ENCODE measurements around the gene ELOVL5.
"Not testable (repeated sequence)": the region's sequence is repeated elsewhere in the genome, so short reads cannot be mapped to it uniquely, and the experiment has no call there.

Gene ELOVL5

DNA sequence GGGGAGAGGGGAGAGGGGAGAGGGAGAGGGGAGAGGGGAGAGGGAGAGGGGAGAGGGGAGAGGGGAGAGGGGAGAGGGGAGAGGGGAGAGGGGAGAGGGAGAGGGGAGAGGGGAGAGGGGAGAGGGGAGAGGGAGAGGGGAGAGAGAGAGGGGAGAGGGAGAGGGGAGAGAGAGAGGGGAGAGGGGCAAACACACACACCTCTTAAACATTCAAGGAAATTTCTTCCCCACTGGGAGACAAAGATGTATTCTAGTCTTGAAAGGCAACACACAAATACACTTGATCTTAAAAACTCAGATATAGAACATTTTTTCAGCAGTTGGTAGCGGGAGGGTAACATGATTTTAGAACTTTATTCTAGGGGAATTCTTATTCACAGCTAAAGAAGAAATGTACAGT, 42.5 kb downstream of the ELOVL5 start:
- DNase-seq (ENCODE audit: low read depth in 2 of 2, low spot score in 1 of 2), result not testable (repeated sequence)

DNA sequence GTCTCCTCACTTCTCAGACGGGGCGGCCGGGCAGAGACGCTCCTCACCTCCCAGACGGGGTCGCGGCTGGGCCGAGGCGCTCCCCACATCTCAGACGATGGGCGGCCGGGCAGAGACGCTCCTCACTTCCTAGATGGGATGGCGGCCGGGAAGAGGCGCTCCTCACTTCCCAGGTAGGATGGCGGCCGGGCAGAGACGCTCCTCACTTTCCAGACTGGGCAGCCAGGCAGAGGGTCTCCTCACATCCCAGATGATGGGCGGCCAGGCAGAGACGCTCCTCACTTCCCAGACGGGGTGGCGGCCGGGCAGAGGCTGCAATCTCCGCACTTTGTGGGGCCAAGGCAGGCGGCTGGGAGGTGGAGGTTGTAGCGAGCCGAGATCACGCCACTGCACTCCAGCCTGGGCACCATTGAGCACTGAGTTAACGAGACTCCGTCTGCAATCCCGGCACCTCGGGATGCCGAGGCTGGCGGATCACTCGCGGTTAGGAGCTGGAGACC, 43.2 kb downstream of the ELOVL5 start:
- not testable (repeated sequence) for DNase-seq (ENCODE audit: low read depth in 2 of 2, low spot score in 1 of 2)

DNA sequence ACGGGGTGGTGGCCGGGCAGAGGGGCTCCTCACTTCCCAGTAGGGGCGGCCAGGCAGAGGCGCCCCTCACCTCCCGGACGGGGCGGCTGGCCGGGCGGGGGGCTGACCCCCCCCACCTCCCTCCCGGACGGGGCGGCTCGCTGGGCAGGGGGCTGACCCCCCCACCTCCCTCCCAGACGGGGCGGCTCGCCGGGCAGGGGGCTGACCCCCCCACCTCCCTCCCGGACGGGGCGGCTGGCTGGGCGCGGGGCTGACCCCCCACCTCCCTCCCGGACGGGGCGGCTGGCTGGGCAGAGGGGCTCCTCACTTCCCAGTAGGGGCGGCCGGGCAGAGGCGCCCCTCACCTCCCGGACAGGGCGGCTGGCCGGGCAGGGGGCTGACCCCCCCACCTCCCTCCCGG, 43.8 kb downstream of the ELOVL5 start:
- DNase-seq (ENCODE audit: low read depth in 2 of 2, low spot score in 1 of 2), result not testable (repeated sequence)

GRCh38 chr6:53302678-53303360, 45.9 kb downstream of the ELOVL5 start:
- no peak for DNase-seq (ENCODE audit: low read depth in 2 of 2, low spot score in 1 of 2)

DNA sequence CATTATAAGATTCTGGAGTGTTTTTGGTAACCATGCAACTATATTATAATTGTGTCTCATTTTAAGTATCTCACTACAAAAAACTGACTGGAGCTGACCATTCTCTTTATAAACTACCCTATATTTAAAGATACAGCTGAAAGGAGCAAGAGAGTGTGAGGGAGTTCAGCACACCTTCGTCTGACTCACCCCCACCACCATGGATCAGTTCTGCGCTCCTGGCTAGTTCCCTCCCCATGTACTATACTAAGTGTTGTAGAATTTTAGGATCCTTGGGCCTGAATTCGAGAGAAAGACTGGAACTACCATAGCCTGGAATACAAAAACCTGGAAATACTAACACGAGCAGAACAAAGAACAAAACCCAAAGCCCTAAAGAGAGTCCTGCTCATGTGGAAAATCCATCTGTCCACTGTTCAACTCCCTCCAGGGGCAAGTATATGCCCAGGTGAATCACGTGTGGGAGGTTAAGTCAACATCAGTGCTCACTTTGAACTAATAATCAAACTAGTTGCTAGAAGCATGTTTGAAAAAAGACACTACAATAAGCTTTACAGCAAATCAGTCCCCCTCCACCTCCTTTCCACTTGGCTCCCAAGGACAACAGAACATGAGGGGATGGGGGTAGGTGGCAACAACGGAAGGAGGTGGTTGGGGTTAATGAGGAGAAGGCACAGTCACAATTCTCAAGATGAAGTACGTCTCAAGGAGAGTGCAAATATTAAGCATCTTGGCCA, 46.8 kb downstream of the ELOVL5 start:
- no peak for DNase-seq (ENCODE audit: low read depth in 2 of 2, low spot score in 1 of 2)

DNA sequence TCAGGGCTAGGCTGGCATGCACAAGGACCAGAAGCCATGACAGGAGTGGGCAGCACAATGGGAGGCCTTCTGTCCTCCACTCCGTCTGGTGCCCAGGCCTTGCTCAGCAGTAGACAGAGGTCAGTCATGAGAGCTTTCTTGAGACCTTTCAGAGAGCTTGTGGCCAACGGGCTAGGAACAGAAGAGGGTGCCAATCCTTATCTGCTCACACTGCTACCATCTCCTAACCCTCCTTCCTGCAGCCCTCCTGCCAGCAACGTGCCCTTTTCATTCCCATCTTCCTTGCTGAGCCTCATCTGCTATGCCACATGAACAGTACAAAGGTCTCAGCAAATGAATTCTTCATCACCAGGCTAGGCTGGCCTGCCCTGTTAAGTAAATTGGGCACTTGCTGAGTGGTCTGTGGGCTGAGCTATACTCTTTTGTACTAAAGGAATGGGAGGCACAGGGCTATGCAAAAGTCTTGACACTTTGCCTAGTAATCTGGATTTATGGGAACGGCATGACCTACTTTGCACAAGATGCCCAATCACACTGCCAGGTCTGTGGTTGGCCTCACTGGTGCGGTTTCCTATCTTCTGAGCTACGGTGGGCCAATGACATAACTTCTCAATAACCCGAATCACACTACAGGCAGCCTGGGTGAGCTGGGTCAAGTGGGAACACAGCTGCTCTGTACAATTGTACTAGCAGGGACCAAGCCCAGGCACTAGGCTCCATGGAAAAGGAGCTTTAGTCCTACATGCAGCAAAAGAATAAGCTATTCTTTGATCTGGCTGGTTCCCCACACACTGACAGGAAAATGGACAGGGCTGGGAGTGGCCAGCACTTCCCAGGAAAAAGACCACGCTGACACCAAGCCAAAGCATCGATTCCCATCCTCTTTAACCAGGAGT, 47.8 kb downstream of the ELOVL5 start:
- DNase-seq (ENCODE audit: low read depth in 2 of 2, low spot score in 1 of 2), result no peak

DNA sequence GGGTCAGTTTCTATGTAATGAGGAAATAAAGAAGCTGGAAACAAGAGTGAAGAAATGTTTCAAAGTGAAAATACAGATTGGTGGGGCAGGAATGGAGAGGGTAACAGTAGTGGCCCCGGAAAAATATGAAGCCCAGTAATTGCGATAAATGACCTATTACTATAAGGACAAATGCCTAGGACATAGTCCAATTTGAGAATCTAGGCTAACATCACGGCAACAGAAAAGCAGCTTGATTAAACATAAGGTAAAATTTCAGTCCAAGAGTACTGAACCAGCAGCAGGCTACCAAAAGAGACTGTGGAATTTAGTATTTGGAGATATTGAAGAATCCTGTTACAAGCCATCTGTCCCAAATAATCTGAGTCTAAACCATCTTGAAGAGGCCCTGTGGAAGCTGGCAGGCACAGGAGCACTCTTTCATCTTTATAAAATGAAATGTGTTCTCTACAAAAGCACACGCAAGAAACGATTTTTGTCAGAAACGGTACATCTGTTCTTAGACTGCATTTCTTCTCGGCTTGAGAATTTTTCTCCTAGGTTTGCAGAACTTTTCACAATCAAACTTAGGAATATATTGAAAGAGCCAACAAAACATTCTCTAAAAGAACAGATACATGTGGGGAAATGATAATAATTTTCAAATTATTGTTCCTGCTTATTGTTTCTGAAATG, 49.3 kb downstream of the ELOVL5 start:
- no peak for DNase-seq (ENCODE audit: low read depth in 2 of 2, low spot score in 1 of 2)

DNA sequence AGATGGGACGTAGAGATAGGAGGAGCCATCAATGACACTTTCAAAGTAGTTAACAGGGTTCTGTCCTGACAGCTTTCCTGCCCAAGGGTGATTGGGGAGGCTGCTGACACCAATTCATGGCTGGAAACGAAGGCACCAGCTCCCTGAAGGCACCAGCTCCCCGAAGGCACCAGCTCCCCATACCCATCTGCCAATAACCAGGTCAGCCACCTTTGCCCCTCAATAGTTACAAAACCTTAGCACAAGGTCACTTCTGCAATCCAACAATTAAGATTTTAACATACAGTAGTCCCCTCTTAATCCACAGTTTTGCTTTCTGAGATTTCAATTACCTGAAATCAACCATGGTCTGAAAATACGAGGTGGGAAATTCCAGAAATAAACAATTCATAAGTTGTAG, 51.7 kb downstream of the ELOVL5 start:
- no peak for DNase-seq (ENCODE audit: low read depth in 2 of 2, low spot score in 1 of 2)

DNA sequence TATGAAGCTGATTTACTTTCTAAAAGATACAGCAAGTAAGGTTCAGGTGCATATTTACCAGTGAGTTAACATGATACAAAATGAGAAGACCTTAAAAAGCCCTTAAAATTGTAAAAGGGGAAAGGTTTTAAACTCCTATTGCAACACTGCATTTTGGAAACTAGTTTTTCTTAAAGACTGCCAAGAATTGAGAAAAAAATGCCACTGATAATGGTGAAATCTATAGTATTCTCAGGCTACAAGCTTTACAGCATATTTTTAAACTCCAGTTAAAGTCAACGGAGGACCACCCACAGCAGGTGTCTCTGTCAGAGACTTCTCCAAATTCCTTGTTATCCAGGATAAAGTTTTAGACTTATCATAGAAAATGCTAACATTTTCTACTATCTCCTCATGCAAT, 53.6 kb downstream of the ELOVL5 start:
- DNase-seq (ENCODE audit: low read depth in 2 of 2, low spot score in 1 of 2), result no peak

GRCh38 chr6:53294611-53295010, 54.1 kb downstream of the ELOVL5 start:
- DNase-seq (ENCODE audit: low read depth in 2 of 2, low spot score in 1 of 2), result no peak

GRCh38 chr6:53294095-53294494, 54.7 kb downstream of the ELOVL5 start:
- DNase-seq (ENCODE audit: low read depth in 2 of 2, low spot score in 1 of 2), result no peak

GRCh38 chr6:53293691-53294090, 55.1 kb downstream of the ELOVL5 start:
- DNase-seq (ENCODE audit: low read depth in 2 of 2, low spot score in 1 of 2), result no peak

- no peak for DNase-seq (ENCODE audit: low read depth in 2 of 2, low spot score in 1 of 2)
Observed at GRCh38 chr6:53290537-53291510, 57.9 kb downstream of the ELOVL5 start.

DNA sequence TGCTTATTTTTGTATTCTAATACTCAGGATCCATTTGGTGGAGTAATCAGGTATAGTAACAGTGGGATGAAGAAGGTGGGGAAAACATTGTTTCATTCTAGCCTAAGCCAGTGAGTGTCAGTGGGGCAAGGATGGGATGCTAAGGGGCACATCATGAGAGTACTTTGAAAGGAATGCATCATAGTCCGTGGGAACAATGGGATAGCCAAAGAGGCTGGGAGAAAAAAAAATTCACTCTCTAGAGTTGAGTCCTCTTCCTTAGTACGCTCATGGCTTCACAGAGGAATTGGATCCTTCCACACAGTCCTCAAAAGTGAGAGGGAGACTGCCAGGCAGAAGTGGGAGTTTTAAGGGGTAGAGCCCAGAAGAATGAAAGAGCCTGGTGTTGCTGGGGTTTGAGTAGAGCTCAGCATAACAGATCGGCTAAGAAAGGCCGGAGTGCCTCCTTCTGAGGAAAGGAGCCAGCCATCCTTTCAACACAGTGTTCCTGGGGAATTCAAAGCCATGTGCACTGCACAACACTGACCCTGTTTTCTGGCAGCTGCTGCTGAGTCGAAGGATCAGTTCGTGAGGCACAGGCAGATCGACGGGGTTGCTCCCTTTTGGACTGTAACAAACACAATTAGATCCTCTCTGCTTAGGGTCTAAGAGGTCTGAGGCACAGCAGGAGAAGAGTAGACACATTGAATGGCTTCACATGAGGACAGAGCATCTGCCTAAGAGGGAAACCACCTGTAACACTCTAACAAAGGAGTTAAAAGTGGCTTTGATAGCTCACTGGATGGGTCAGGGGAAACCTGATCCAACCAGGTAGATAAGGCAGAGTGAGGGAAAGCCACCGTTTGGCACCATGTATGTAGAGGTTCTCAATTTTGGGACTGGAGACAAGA, 61.2 kb downstream of the ELOVL5 start:
- no peak for DNase-seq (ENCODE audit: low read depth in 2 of 2, low spot score in 1 of 2)

GRCh38 chr6:53284901-53285300, 63.8 kb downstream of the ELOVL5 start:
- DNase-seq (ENCODE audit: low read depth in 2 of 2, low spot score in 1 of 2), result no peak

GRCh38 chr6:53282741-53283140, 66.0 kb downstream of the ELOVL5 start:
- no peak for DNase-seq (ENCODE audit: low read depth in 2 of 2, low spot score in 1 of 2)

DNA sequence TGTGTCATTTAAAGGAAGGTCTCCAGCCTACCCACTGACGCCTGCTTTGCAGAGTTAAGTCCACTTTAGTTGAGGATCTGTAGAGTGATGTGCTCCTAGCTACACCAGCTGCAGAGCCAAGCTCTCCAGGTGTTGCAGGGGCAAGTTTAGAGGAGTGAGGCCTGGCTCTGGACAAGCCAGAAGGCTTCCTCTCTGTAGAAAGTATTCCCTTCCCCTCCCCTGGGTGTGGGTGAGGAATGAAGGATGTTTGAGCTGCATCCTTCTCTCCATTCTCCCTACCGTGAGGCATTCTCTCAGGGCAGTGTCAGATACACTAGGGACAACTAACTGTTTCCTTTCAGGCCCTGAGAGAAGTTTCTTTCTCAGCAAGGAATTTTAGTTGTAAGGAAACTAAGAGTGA, 66.5 kb downstream of the ELOVL5 start:
- DNase-seq (ENCODE audit: low read depth in 2 of 2, low spot score in 1 of 2), result no peak

GRCh38 chr6:53281518-53282215, 67.1 kb downstream of the ELOVL5 start:
- no peak for DNase-seq (ENCODE audit: low read depth in 2 of 2, low spot score in 1 of 2)
